ENCODE results near the gene SLIT3. TPM values are rescaled to one million over a fixed set of nuclear protein-coding genes. Genes with fewer than 3 reads are reported as not detected.

The SLIT3 gene
- total RNA-seq, 1 experiment from 2014 or later = 0.92 TPM

- Mint-ChIP-seq H3K36me3 (ENCODE audit: insufficient read depth in 1 of 3, low read depth in 3 of 3) (no peaks in the 10 kb centered on the region), H3K9me3 (no peaks in the 10 kb centered on the region; a peak in 1 of 5 replicates), H3K27me3 (ENCODE audit: low read depth) (peaks cover 33% of the 10 kb centered on the region), H3K4me1 (peaks cover 12 to 16% of the 10 kb centered on the region in 2 experiments), H3K4me3 (no peak overlapping the region), H3K27ac (no peak overlapping the region)
- H3K18ac ChIP-seq (ENCODE audit: insufficient read length, low read depth, low read length) = no peak overlapping the region
- peaks cover 5% of the 10 kb centered on the region; the same call in 1 of the 2 replicates for H3K4me1 ChIP-seq (ENCODE audit: insufficient read depth, low read length)
- H2BK15ac ChIP-seq (ENCODE audit: low read depth, low read length) = no peak overlapping the region
- H2AK5ac ChIP-seq (ENCODE audit: insufficient read length, low read length) = no peak overlapping the region
- no CpG with 5 or more reads among the region's 4 CpGs for WGBS (ENCODE audit: extremely low coverage, insufficient read length, low lambda C conversion rate)
- H3K23me2 ChIP-seq (ENCODE audit: insufficient read length, low read depth, low read length, poor library complexity, severe bottlenecking) = no peaks in the 10 kb centered on the region
- H3K4ac ChIP-seq (ENCODE audit: low read depth, low read length) = no peak overlapping the region
- no peak overlapping the region for H2BK20ac ChIP-seq (ENCODE audit: low read depth, low read length, poor library complexity, severe bottlenecking)
- no peak overlapping the region for H3T11ph ChIP-seq (ENCODE audit: low read length)
- no peaks in the 10 kb centered on the region for H3K9me3 ChIP-seq (ENCODE audit: control insufficient read depth, low read depth, low read length)
- TF ChIP-seq CTCF (conservative IDR thresholded peaks at IDR 0.05) = no peak
- no peak overlapping the region for H2BK120ac ChIP-seq (ENCODE audit: low read depth, low read length, poor library complexity, severe bottlenecking)
- no peak overlapping the region for H3K23ac ChIP-seq (ENCODE audit: insufficient read length, low read depth, low read length)
- no peak for DNase-seq
- H4K91ac ChIP-seq (ENCODE audit: insufficient read length, low read depth, low read length) = no peak overlapping the region
- no peak overlapping the region for H3K56ac ChIP-seq (ENCODE audit: insufficient read length, low read depth, low read length)
- H3K79me2 ChIP-seq (ENCODE audit: insufficient read depth, low read length) = no peaks in the 10 kb centered on the region
- H3K14ac ChIP-seq (ENCODE audit: insufficient read depth, low read length) = no peak overlapping the region
- no peak overlapping the region for H4K5ac ChIP-seq (ENCODE audit: insufficient read length, low read depth, low read length)
- no peak overlapping the region for H4K8ac ChIP-seq (replicated peaks; ENCODE audit: insufficient read length, low read depth, low read length)
- no peak overlapping the region for H2BK5ac ChIP-seq (ENCODE audit: insufficient read length, low read length)
- H3K27me3 ChIP-seq (ENCODE audit: insufficient read depth, low read length) = no peaks in the 10 kb centered on the region
- H3K9ac ChIP-seq (ENCODE audit: extremely low read depth, insufficient read length, low read length) = no peak overlapping the region
- no peak overlapping the region for H3K27ac ChIP-seq (ENCODE audit: insufficient read length, low read depth, low read length)
- H2AFZ ChIP-seq (ENCODE audit: low read length) = no peak overlapping the region
- no peaks in the 10 kb centered on the region for H4K20me1 ChIP-seq (ENCODE audit: control insufficient read depth, insufficient read depth, insufficient read length)
- no peak overlapping the region for H3K4me2 ChIP-seq (ENCODE audit: insufficient read depth, insufficient read length, low read length)
- no peaks in the 10 kb centered on the region for H3K79me1 ChIP-seq (ENCODE audit: insufficient read depth, low read depth, low read length, poor library complexity, severe bottlenecking)
- no peak overlapping the region for H2BK12ac ChIP-seq (ENCODE audit: insufficient read length, low read depth, low read length)
These were observed 487.6 kb downstream of the SLIT3 start for GRCh38 chr5:168813184-168813968.
